ENCODE results near the gene CENPH. TPM values are rescaled to one million over a fixed set of nuclear protein-coding genes. Genes with fewer than 3 reads are reported as not detected.

CENPH gene
- total and polyA plus RNA-seq, 2 of the 13 experiments (the other 11 are each of a cell fraction or from before 2014, with no cell fraction given): 11.2 to 28.8 TPM

GRCh38 chr5:69234457-69235268, 45.3 kb downstream of the CENPH start, which contains the start of gene CDK7 (continued):
- TF ChIP-seq, protein P1, sequence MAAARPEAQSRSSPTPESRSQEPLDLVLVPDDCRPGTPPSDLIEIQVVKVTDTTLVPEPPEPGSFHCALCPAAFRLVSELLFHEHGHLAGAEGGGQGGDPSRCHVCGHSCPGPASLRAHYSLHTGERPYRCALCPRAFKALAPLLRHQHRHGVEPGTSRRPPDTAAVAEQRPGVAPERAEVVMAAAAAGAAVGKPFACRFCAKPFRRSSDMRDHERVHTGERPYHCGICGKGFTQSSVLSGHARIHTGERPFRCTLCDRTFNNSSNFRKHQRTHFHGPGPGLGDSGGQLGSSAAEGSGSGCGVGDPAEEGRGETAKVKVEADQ (CRISPR knock-in tag; IDR thresholded peaks at IDR 0.05; ENCODE audit: borderline replicate concordance): peak; percentile 11; the same call in 1 of the 2 replicates
- TF ChIP-seq MEIS1 (CRISPR knock-in tag; IDR thresholded peaks at IDR 0.05; ENCODE audit: borderline replicate concordance) (no peak), SOX5 (CRISPR knock-in tag; IDR thresholded peaks at IDR 0.05; ENCODE audit: borderline replicate concordance) (peak; percentile 35), ZNF747 (CRISPR knock-in tag; IDR thresholded peaks at IDR 0.05; ENCODE audit: borderline replicate concordance) (peak; percentile 43; the same call in 1 of the 2 replicates), ZNF430 (CRISPR knock-in tag; IDR thresholded peaks at IDR 0.05) (no peak), FOXP1 (IDR thresholded peaks at IDR 0.05) (no peak), FOXP1 (CRISPR knock-in tag; IDR thresholded peaks at IDR 0.05) (no peak), ARID5B (CRISPR knock-in tag; IDR thresholded peaks at IDR 0.05) (peak; percentile 60; the same call in 1 of the 2 replicates), SRSF9 (IDR thresholded peaks at IDR 0.05; ENCODE audit: borderline replicate concordance, insufficient read depth, low read depth, low read length, poor library complexity, severe bottlenecking) (no peak), ZNF615 (CRISPR knock-in tag; IDR thresholded peaks at IDR 0.05; ENCODE audit: borderline replicate concordance) (no peak), ZEB1 (IDR thresholded peaks at IDR 0.05; ENCODE audit: insufficient replicate concordance, low read depth) (no peak), ZKSCAN5 (CRISPR knock-in tag; IDR thresholded peaks at IDR 0.05) (0 out of 2 replicates have a peak, but pooled peaks have one; percentile 48), DMAP1 (CRISPR knock-in tag; IDR thresholded peaks at IDR 0.05) (peak; percentile 61; the same call in 1 of the 2 replicates), MEIS2 (CRISPR knock-in tag; IDR thresholded peaks at IDR 0.05) (0 out of 2 replicates have a peak, but pooled peaks have one; percentile 35), ZNF768 (CRISPR knock-in tag; IDR thresholded peaks at IDR 0.05) (peak; percentile 50; the same call in 1 of the 2 replicates), AFF4 (CRISPR knock-in tag; IDR thresholded peaks at IDR 0.05) (0 out of 2 replicates have a peak, but pooled peaks have one; percentile 53), ADNP (CRISPR knock-in tag; IDR thresholded peaks at IDR 0.05) (no peak), RBFOX2 (IDR thresholded peaks at IDR 0.05; ENCODE audit: low read depth, low read length) (peak; percentile 70)
- TF ChIP-seq, protein P2, sequence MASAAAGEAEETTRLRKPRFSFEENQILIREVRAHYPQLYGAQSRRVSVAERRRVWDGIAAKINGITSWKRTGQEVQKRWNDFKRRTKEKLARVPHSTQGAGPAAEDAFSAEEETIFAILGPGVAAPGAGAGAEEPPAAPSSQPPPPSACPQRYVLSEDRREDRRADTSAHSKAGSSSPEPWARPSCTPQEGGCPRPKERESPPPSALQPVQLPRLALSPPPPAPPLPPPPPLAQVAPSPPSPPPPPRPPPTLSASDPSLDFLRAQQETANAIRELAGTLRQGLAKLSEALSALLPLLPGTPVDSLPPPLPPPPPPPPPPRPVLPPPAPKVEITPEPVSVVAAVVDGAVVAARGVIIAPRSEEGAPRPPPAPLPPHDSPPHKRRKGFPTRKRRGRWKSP (CRISPR knock-in tag; IDR thresholded peaks at IDR 0.05): 0 out of 2 replicates have a peak, but pooled peaks have one; percentile 48

Data from HepG2 (cell line).